GM20431 (cell line): ENCODE measurements around the gene BEST1.

Experiments used
- in situ Hi-C: fragments of 300-500 bp; cut with MseI, MboI; formaldehyde crosslinking; loops from one replicate; pipeline ENCODE4 v1.15.0; 2020; ENCODE audit warnings: low sequenced_read_pairs; ENCODE audit not compliant: unreplicated experiment

BEST1 gene

GRCh38 chr11:61914471-61915171 is 35.5 kb upstream of the BEST1 start:
- in situ Hi-C loops, result no loop called here

DNA sequence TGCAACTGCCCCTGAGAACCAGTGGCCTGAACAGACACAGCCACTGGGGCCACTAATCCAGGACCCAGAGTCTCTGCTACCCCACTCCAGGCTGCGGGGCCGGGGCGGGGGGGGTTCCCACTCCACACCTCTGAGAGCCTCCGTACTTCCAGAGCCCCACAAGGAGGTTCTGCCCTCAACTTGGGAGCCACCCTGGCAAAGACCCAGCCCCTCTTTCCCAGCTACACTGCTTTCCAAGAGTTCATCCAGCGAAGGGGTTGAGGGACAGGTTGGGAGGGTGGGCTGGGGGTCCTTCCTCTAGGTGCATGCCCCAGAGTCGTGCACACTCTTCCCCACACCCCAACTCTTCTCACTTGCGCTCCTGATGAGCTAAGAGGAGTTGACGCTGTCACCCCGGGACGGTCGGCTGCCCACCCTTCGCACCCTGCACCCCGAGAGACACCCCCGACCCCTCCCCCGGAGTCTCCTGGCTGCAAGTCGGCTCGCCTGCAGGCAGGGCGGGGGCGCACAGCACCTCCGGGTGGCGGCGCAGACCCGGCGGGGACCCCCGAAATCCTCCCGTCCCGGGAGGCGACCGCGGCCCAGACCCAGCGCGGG is 33.3 kb upstream of the BEST1 start:
- in situ Hi-C loops, result no loop called here

DNA sequence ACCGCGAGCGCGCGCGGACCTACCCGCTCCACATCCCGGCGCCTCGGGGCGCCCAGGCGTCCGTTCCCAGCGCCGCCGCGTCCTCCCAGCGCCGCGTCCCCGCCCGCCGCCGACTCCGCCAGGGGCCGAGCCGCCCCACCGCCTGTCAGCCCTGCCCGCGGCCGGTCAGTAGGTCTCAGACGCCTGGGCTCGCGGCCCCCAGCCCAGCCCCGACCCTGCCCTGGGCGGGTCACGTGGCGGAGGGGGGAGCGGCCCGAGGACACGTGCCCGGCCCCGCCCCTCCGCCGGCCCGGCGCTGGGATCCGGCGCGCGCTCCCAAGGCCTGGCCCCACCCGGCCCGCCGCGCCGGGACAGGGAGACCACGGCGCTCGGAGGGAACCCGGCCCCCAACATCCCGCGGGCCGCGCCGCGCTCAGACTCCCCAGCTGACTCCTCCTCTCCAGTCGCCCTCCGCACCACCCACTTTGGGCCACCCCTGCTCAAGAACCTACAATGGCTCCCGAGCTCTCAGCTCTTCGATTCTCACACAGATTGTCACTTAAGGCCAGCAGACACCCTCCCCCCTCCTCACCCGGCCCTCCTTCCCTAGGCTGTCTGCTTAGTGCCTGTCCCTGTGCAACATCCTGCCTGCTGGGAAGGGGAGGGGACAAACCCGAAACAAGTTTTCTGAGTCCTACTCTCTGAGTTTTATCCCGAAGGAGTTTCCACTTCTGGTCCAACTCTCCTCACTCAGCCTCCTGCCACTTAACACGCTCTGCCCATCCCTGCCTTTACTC is 32.6 kb upstream of the BEST1 start, which contains the start of gene RAB3IL1:
TSS of gene RAB3IL1 (minus strand) at position 233 of the 776 bp plus-strand sequence. CDS start at position 34, 199 bp downstream.
- in situ Hi-C loops, result no loop called here

DNA sequence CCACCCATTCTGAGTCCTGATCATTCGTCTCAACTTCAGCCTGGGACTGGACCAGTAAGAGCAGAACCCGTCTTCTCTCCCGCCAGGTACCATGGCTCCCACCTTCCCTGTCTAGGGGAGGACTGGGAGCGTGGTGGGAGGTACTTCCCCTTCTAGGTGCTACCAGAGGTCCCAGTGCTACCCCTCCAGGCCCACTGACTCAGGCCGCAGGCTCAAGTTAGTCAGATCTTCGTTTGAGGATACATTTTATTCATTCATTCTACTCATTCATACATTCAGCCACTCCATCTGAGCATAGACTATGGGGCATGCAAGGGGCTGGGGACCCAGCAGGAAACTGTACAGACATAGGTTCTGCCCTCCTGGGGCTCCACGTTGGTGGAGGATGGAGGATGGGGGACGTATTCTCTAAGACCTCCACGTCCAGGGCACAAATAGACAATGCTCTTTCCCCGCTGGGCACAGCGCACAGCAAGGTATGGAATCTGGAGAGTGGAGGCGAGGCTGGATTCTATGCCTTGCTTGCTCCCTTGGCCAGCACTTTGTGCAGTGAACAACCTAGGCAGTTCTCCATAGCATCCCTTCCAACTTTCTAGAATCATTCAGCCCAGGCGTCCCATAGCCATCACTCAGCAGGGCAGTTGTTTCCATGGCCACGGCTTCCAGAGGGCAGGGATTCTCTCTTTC is 31.8 kb upstream of the BEST1 start:
- in situ Hi-C loops, result no loop called here

- in situ Hi-C loops, result no loop called here
Observed at GRCh38 chr11:61918938-61919704, 31.0 kb upstream of the BEST1 start.

DNA sequence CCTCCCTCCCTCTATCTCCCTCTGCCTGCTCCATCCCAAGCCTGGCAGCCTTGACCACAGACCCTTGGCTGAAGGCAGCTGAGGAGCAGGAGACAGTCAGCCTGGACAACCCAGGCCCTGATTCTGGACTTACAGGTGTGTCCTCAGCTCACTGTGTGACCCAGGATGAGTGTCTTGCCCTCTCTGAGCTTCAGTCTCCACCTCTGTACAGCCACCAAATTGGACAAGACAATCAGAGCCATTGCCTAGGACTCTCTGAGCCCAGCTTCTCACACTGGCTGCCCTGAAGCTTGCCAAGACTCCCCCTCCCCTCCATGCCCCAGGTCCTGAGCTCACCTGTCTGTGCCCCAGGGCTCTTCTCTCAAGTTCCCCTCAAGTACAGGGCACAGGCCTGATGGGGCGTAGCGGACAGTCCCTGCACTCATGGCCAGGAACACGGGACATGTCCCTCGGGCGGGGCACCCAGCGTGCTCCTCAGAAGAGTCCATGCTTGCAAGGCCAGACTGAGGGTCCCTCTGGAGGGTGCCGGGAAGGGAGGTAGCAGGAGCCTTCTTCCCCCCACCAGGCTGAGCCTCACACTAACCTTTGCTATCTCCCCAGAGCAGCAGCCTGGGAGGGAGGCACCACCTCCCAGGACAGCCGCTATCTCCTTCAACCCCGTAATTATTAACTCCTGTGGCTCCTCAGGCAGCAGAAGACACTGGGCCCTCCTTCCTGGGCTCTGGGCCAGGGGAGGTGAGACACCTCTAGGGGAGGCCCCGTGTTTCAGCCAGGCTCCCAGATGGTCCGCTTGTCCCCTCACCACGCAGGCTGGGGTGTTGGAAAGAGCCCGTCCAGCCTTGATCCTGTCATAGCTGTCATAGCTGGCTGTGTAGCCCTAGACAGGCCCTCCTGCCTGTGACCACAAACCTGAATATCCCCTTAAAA is 30.2 kb upstream of the BEST1 start:
- in situ Hi-C loops, result no loop called here

- in situ Hi-C loops, result no loop called here
Observed at GRCh38 chr11:61921446-61921845, 28.7 kb upstream of the BEST1 start.

DNA sequence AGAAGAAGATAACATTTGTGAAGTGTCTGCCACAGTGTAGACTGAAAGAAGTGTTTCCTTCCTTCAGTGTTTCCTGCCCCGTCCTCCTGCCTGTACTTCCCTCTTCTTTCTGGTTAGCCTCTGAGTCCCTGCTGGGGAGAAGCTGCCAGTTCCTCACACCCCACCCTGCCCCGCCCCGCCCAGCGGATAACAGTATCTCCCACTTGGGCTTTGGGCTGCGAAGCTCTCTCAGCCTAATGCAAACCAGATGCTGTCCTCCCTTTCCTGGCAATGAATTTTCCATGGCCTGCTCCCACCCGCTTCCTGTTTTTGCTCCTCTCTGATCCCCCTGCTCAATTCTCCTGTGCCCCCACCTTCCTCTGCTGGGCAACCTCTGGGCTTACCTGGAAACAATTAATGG is 27.6 kb upstream of the BEST1 start:
- in situ Hi-C loops, result no loop called here

GRCh38 chr11:61923166-61924063 is 26.7 kb upstream of the BEST1 start:
- in situ Hi-C loops, result no loop called here

GRCh38 chr11:61924064-61924455 is 26.1 kb upstream of the BEST1 start:
- in situ Hi-C loops, result no loop called here

GRCh38 chr11:61925736-61926135 is 24.4 kb upstream of the BEST1 start:
- in situ Hi-C loops, result no loop called here

GRCh38 chr11:61926235-61926634 is 23.9 kb upstream of the BEST1 start:
- in situ Hi-C loops, result no loop called here

DNA sequence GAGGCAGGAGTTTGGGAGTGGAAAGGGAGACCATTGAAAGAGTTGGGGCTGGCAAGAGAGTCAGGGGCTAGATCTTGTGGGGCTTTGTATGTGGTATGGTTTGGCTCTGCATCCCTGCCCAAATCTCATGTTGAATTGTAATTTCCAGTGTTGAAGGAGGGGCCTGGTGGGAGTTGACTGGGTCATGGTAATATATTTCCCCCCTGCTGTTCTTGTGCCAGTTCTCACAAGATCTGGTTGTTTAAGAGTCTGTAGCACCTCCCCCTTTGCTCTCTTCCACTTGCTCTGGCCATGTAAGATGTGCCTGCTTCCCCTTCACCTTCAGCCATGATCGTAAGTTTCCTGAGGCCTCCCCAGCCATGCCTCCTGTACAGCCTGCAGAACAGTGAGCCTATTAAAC is 22.6 kb upstream of the BEST1 start:
- in situ Hi-C loops, result no loop called here

- in situ Hi-C loops, result no loop called here
Observed at GRCh38 chr11:61928606-61929005, 21.5 kb upstream of the BEST1 start.

DNA sequence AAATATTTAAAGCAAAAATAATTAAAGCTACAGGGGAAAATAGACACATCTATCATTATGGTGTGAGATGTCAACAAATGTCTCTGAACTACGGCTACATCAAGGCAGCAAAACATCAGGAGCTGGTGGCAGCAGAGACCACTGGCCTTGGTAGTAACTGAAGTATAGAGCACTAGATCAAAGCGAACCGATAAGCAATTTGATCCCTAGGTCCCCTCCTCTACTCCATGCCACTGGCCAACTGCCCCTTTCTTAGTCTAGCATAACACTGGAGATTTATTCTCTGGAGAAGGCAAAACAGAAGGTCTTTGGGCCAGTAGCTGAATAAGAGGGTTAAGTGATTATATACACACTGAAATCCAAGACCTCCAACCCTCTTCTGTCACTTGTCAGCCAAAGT is 19.2 kb upstream of the BEST1 start:
- in situ Hi-C loops, result no loop called here

- in situ Hi-C loops, result no loop called here
Observed at GRCh38 chr11:61935861-61936260, 14.3 kb upstream of the BEST1 start.

GRCh38 chr11:61940466-61940865 is 9.7 kb upstream of the BEST1 start:
- in situ Hi-C loops, result no loop called here

- in situ Hi-C loops, result no loop called here
Observed at GRCh38 chr11:61945191-61945590, 5.0 kb upstream of the BEST1 start.
